CD4-positive, alpha-beta T cell treated with Interleukin-17A for 1 hour (primary cell): Measurements from ENCODE around the gene C3orf52.
"Not testable (repeated sequence)": the region's sequence is repeated elsewhere in the genome, so short reads cannot be mapped to it uniquely, and the experiment has no call there.

Experiments used
- DNase-seq: peaks from one replicate; pipeline ENCODE4 v3.0.0-alpha.2; 2020

Gene C3orf52

GRCh38 chr3:112086076-112086854, at the start of gene C3orf52:
TSS of gene C3orf52 (plus strand) at chr3:112086389. CDS start at chr3:112086408, 19 bp downstream.
- DNase-seq: peak; percentile 62

- not testable (repeated sequence) for DNase-seq
These were observed 49.0 kb upstream of the C3orf52 start for GRCh38 chr3:112037194-112037593.

GRCh38 chr3:112038863-112039262, 47.3 kb upstream of the C3orf52 start:
- DNase-seq: no peak

- no peak for DNase-seq
These were observed 44.9 kb upstream of the C3orf52 start for GRCh38 chr3:112041321-112041720.

GRCh38 chr3:112042842-112043280, 43.3 kb upstream of the C3orf52 start:
- DNase-seq: no peak

GRCh38 chr3:112043621-112044201, 42.5 kb upstream of the C3orf52 start:
- DNase-seq: peak; percentile 67

- no peak for DNase-seq
These were observed 39.6 kb upstream of the C3orf52 start for GRCh38 chr3:112046599-112046998.

- no peak for DNase-seq
These were observed 38.9 kb upstream of the C3orf52 start for GRCh38 chr3:112047264-112047663.

GRCh38 chr3:112048911-112049310, 37.3 kb upstream of the C3orf52 start:
- no peak for DNase-seq

- DNase-seq: no peak
These were observed 33.0 kb upstream of the C3orf52 start for GRCh38 chr3:112053229-112053628.

GRCh38 chr3:112056451-112056929, 29.7 kb upstream of the C3orf52 start:
- no peak for DNase-seq

- no peak for DNase-seq
These were observed 26.7 kb upstream of the C3orf52 start for GRCh38 chr3:112059497-112059896.

GRCh38 chr3:112061152-112061551, 25.0 kb upstream of the C3orf52 start:
- DNase-seq: no peak

GRCh38 chr3:112072387-112073060, 13.7 kb upstream of the C3orf52 start:
- DNase-seq: peak; percentile 77

GRCh38 chr3:112074006-112074405, 12.2 kb upstream of the C3orf52 start:
- DNase-seq: no peak

- DNase-seq: peak; percentile 59
These were observed 11.3 kb upstream of the C3orf52 start for GRCh38 chr3:112074616-112075497.

GRCh38 chr3:112078125-112079083, 7.8 kb upstream of the C3orf52 start:
- DNase-seq: no peak

GRCh38 chr3:112083239-112083638, 3.0 kb upstream of the C3orf52 start:
- no peak for DNase-seq

- DNase-seq: no peak
These were observed 1.0 kb upstream of the C3orf52 start for GRCh38 chr3:112084980-112085705.

GRCh38 chr3:112085735-112086075, 484 bp upstream of the C3orf52 start:
- DNase-seq: no peak
